NCI-H748 (cell line): ENCODE data around the gene TEX14.

Experiments used
- DNase-seq: peaks from one replicate; lab custom pipeline; 2025; ENCODE audit not compliant: unreplicated experiment; lab: John Stamatoyannopoulos, UW

Gene TEX14

DNA sequence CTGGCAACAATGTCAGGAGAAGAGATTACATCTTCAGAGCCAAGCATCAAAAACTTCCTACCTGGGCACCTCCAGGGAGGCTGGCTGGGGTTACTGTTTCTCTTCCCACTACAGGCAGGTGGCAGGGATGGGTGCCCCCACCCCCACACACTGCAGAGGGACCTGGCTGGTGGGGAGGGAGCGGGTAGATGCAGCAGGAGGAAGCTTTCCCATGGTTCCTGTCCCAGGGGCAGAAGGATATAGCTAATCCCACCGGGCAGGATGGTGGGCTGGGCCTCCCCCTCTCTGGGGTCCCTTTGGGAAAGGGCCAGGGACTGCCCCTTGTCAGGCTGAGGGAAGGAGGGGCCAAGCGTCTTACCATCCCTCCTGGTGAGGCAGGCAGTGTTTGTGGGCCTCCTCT is 160.7 kb downstream of the TEX14 start:
- DNase-seq = no peak

DNA sequence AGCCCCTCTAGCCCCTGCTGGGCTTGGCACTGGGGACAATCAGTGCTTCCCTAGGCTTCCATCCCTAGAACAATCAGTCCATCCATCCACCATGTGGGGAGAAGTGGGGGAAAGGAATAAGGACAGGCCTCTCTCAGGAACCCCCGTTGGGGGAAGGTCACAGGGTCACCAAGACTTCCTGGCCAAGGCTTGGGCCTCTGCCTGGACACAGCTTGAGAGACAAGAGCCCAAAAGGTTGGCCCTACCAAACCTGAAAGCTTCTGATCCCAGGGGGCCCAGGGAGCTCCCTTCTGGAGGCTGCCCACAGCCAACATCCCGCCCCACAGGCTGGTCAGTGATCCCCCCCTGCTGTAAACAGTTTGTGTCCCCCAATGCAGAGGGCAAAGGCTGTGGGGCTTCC is 161.2 kb downstream of the TEX14 start:
- no peak for DNase-seq

DNA sequence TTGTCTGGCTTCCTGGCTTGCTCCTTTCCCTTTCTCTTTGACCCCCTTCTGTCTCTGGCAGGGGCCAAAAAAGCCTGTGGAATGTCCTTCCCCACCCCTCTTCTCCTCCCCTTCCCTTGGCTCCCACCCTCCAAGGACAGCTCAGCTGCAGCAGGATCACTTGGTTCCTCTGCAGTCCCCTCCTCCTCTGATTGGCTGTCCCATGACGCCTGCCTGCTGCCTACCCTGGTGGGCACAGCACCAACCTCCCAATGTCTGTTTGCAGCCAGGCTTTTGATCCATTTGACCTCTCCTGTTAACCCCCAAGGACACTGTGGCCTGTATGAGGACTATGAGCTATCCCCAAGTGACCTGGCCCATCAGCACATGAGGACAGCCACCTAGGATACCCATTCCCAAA is 162.6 kb downstream of the TEX14 start:
- no peak for DNase-seq

DNA sequence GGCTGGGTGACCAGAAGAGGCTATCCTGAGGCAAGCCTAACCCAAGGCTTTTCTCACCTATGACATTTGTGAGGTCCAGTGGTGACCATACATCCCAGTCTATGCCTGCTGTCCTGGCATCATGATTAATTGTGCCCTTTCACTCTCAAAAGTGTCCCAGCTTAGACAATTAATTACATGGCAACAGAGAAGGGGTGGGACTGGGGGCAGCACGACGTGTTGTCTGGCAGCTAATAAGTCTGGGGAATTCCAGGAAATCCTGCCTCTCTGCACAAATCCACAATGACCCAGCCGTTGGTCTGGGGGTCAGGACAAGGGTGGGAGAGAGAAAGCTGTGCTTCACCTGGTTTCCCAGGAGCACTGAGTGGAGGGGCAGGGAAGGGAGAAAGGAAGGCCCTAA is 163.4 kb downstream of the TEX14 start:
- no peak for DNase-seq

DNA sequence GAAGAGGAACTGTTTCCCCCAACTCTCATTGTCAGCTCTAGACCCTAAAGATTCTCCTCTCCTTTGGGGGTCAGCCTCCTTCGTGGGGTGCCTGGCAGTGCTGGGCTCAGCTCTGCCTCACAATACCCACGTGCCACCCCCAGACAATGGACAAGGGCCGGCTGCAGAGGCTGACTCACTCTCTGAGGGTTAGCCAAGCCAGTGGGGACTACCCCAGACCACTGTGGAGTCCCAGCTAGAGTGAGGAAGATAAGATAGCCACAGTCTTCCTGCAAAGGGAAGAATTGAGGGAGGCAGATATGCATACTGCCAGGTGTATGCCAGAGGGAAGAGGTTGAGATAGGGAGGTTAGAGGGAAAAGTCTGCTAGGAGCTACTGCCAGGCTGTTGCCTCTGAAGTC is 163.9 kb downstream of the TEX14 start:
- DNase-seq = no peak

DNA sequence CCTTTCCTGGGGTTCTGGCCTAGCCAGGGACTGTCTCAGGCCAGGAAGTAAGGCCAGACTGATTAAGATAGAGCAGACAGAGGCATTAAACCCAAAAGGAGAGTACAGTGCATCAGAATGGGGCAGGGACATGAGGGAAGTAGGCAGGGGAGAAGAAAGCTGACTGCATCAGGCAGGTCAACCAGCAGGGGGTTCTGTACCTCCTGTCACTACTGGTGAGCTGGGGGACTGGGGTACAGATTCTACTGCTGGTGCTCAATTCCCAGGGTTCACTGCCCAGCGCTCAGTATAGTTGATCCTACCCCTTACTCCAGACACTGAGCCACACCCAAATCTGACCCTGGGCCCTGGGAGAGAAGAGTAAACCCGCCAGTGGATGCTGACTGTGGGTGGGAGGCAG is 164.5 kb downstream of the TEX14 start:
- DNase-seq = no peak

DNA sequence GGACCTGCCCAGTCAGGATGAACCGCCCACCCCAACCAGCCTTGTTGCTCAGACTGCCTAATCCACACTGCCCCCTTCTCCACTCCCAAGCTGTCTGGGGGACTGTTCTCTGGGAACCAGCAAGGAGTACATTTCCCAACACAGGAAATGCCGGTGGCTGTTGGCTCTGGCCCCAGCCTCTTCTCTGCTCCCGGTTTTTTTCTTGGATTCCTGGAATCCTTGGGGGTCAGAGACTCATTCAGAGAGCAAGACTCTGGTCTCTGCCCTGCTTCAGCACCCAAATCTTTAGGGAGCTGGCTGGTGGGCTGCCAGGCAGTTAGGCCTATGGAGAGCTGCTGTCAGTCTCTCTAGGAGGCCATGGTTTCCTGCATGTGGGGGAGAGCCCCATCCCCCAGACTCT is 166.6 kb downstream of the TEX14 start:
- no peak for DNase-seq

DNA sequence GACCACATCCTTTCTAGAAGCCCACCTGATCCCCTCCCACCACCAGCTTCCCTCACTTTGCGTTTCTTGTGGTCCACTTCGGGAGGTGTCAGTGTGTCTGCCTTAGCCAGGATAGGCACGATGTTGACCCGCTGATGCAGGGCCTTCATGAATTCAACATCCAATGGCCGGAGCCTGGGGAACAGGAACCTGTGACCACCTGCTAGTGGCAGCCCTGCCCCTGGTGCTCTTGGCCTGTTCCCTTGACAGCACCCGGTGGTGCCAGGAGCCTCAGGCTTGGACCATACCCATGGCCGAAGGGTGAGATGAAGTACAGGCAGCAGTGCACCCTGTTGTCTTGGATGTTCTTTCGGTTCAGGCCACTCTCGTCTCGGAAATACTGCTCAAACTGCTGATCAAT is 170.2 kb downstream of the TEX14 start:
- no peak for DNase-seq

DNA sequence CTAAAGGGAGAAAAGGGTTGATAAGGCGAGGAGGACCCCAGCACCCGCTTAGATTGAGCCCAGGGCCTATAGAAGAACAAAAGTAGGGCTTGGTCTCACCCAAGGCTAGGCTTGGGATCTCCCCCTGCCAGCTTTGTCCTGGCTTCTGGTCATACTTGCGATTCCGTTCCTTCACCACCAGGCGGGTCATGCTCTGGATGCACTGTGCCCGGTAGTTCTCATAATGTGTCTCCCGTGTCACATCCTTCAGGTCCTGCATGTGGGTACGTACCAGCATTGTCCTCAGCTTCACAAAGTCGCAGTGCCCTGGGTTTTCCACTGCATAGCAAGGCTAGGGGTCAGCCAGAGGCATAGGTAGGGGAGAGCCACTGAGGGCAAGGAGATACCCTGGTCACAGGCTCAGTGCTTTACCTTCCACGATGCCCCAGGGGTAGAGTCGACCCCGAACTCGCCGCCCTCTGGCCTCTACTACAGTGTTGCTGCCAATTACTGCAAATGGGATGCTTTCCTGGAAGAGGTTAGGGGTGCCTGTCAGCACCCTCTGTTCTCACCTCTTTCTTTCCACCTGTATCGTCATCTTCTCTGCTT is 170.9 kb downstream of the TEX14 start:
- peak; percentile 23 for DNase-seq

DNA sequence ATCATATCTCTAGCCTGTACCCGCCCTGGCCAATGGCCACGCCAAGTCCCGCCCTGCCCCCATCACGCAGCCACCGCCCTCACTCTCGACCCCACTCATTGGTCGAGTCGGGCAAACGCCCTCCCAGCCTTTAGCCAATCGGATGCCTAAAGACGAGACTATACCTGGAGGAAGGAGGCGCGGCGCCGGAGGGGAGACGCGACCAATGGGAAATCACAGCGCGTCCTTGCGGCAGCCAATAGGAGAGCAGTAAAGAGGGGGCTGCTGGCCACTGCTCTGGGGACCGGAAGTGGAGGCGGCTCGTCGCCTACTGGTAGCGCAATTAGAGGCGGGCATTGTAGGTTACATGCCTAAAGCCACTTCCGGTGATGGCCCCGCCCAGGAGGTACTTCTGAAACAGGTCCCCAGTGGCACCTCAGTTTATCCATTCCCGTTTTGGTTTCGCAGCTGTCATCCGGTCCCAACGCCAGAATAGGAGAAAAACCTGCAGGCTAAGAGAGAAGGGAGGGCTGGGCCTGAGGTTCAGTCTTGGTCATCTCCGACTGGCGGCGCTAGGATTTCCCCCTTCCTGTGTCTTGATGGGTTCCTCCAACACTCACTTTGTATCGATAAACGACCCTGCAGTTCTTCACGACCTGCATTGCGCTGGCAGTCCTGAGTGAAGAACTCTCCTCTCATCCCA is 173.8 kb downstream of the TEX14 start:
- peak; percentile 100 for DNase-seq

DNA sequence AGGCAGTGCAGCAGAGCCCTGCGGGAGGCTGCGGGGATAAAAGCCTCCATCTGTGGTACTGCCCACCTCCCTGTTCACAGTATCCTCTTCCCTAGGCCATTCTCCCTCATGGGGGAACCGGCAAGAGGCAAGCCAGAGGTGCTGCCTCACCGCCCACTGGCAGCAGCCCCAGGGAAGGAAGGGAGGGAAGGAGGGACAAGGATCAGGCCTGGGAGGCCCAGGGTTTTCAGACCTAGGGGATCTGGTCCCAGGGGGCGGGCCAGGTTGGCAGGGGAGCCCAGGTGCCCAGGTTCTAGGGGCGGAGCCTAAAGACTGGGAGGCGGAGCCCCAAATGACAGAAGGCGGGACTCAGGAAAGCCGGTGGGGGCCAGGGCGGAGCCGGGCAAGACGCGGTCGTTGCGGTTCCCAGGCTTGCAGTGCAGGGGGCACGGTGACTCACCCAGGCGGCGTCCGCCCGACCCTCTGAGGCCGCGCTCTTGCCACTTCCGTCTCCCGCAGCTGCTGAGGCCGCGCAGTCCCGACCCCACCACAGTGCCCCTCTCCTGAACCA is 174.4 kb downstream of the TEX14 start:
- DNase-seq = no peak

DNA sequence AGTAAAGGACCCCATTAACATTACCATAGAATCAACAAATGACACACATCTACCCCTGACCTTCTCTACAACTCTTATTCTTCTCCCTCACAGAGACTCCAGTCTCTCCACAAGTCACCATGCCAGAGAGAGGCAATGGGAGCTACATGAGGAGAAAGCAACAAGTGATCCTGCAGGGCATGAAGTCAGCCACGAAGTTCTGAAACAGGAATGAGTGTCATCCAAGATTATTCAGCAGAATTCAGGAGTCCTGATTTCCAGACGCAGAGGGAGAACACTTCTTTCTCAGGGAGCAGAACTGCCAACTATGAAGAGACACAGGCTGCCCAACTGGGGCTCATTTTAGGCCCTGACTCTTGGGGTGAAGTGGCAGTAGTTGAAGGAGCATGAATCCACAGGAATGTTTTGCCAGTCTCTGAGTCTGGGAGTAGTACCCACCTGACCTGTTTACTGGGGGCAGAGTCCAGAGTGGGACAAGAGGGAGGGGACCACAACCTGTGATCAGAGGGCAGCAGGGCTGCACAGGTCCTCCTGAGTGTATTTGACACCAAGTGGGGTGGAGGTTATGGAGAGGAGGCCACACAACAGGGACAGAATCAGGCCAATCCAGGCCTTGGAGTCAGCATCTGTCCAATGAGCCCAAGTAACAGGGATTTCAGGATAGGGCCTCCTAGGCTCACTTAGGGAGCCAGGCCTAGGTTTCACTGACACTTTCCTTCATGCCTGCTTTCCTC is 175.0 kb downstream of the TEX14 start:
- no peak for DNase-seq

DNA sequence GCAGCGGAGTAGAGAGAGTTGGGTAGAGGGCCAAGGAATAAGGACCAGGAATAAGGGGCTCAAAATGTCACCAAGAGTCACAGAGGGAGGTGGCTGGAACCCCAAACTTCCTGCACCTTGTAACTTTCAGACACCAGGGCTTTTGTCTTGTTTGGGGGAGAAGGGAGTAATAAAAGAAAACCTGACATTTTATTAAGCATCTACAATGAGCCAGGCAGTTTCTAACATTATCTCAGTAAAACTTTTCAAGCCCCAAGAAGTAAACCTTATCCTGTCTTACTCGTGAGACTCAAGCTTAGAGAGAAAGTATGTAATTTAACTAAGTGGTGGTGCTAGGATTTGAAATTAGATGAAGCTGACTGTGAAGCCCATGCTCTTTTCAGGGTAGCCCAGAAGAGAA is 176.6 kb downstream of the TEX14 start:
- DNase-seq = no peak

DNA sequence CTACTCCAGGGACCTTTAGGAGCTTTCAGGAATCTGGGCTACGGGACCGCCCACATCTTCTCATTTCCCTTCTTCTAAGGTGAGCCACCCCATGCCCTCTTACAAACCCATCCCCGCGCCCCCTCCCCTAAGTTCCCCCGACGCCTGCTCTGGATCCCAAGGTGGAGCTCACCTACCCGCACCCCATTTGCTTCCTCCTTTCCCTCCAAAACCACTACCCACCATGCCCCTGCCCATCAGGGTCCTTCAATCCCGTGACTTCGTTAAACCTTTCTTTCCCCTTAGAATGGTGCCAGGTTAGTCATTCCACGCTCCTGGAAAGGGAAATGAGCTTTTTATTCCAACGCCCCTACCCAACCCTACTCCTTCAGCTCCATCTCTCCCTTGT is 177.1 kb downstream of the TEX14 start:
- no peak for DNase-seq

DNA sequence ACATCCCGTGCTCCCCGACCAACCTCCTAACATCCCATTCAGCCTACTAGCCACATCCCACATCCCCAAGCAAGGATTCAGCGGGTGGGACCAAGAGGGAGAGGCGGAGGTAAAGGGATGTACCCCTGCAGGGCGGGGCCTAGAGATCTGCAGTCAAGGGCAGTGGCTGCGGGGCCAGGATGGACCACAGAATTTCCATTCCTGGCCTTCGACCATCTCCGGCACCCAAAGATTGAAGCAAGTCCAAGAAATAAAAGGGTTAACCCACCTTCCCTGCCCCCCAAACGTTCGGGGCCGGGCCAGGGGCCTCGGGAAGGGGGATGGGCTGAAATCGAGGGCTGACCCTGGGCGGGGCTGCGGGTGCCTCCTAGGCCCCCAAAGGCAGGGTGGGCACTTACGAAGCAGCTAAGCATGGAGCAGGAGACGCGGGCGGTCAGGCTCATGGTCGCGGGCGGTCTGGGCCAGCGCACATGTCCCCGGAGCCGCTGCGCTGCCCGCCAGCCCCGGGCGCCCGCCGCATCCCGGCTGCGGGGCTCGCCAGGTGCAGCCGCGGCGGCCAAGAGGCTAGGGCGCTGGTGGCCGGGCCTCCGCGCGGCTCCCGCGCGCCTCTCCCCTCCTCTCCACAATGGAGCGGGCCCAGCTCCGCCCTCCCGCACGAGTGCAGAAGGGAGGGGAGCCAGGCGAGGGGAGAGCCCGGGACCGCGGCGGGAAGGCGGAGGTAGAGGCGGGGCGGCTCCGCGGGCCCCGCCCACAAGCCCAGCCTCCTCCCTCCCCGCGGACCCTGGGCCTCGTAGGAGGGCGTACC is 177.7 kb downstream of the TEX14 start, which contains the start of gene MTMR4:
TSS of gene MTMR4 (minus strand) at position 674 of the 805 bp plus-strand sequence. CDS start at position 443, 231 bp downstream.
- DNase-seq = peak; percentile 93

DNA sequence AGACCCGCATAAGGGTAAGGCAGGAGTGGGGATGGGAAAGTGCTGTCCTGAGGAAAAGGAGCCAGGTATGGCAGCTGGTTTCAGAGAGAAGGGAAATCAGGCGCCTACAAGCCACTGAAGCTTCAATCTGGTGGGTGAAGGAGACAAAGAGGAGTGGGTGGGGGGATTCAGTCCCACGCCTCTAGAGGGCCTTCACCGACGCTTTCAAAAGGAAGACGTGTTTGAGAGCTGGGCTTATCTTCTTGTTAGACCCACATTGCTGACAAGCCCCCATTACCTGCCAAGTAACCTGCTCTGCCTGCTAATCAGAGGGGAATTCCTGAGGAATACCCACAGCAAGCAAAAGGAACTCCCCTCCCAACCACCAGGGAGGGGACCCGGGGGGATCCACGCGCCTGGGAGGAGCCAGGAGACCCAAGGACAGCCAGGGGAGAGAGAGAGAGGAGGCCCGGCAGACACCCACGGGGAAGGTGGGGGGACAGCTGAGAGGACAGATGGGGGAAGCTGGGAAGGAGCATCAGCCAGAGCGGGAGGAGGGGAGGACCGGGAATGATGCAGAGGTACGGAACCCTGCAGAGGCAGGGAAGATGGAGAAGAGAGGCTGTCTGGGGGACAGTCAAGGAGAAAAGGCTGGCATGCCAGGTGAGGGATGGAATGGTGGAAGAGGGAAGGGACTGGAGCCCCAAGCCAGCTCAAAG is 178.4 kb downstream of the TEX14 start:
- peak; percentile 47 for DNase-seq

DNA sequence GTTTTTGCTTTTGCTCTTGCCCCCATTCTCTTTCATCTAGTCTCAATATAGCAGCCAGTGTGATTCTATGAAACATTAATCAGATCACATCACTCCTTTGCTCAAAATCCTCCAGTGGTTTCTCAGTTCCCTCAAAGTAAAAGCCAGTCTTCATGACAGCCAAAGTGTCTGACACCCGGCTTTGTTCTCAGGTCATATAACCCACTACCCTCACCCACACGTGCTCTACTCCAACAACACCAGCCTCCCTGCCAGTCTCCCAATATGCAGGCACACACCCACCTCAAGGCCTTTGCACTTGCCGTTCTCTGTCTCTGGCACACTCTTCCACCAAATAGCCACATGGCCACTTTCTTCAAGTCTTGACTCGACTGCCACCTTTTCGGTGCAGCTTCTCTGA is 181.8 kb downstream of the TEX14 start:
- DNase-seq = no peak

DNA sequence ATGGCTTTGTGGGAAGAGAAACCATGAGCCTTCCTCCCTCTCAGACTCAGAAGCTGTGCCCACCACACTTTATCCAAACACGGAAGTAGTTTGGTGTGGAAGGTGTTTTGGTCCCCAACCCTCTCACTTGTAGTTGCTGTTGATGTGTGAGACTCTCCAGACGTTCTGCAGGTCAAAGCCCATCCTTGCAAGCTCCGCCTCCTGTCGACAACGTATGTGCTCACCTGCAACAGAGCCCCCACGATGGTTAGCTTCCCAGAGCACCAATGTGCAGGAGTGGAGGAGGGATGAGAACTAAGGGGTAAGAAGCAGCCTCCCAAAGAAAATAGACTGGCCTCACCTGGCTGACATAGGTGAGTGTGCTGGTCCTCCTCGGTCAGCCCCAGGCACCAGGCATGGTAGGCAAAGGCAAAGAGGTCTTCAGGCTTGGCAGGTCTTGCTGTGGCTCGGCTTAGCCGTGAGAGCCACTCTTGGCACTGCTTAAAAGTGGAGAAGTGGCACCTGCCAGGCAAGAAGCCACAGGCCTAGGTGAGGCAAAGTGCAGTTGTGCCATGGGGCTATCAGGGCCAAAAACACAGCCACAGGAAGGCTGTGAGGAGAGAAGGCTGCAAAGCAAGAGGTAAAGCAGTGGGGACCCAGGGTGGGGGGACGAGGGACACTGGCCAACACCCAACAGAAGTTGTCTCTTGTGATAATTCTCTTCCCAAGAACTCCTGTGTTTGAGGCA is 183.3 kb downstream of the TEX14 start:
- DNase-seq = no peak

DNA sequence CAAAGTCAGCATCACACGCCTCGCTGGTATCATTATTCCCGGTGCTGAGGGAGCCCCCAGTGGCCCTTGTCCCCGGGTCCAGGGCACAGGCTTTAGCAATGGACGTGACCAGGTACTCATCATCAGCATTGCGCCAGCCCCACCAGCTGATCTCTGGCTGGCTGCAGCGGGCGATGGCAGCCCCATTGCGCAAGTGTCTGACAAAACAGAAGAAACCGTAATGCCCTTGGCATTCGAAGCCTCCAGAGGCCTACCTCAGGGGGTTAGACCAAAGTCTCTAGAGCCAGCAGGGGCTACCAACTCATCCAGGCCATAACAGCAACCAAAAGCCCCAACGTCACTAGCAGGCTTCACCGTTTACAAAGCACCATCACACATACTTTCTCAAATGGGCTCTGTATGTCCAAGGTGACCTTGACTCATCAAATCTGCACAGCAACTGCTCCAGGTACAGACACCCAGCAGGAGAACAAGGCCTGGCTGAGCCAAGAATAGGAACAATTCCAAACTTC is 184.7 kb downstream of the TEX14 start:
- DNase-seq = no peak
